Esophagus mucosa (tissue), 1 donor: ENCODE results near the gene DDX49. TPM values are rescaled to one million over a fixed set of nuclear protein-coding genes. Genes with fewer than 3 reads are reported as not detected.
A peak's percentile ranks its signal among the peaks of the same experiment; 100 is the strongest.

Experiments
- ATAC-seq: fragments of 200-7000 bp; cut with Tn5 transposase; one replicate; pipeline ENCODE4 v1.9.1; 2020
- total RNA-seq: library from RNA; stranded (reverse); gene quantifications from one replicate; pipeline ENCODE4 v1.2.4, GENCODE V29; 2023
- donor health status: DM: yes; HTN: yes; CAD: no.

The DDX49 gene
- total RNA-seq, result 56.0 TPM

- ATAC-seq, result peak; percentile 98
Measured at GRCh38 chr19:18919086-18919899, at the start of gene DDX49, which contains the start of gene COPE. Gene DDX49 (plus strand): TSS chr19:18919715. CDS start chr19:18919742, 27 bp downstream. Gene COPE (minus strand): TSS chr19:18919387. CDS start chr19:18919348, 39 bp downstream.

- ATAC-seq, result no peak
Measured at GRCh38 chr19:18869781-18870530, 49.6 kb upstream of the DDX49 start.

GRCh38 chr19:18870531-18871172 lies 48.9 kb upstream of the DDX49 start:
- ATAC-seq, result no peak

GRCh38 chr19:18871543-18871942 lies 48.0 kb upstream of the DDX49 start:
- ATAC-seq, result no peak

GRCh38 chr19:18875726-18876125 lies 43.8 kb upstream of the DDX49 start:
- ATAC-seq, result no peak

- no peak for ATAC-seq
Measured at GRCh38 chr19:18876865-18877264, 42.6 kb upstream of the DDX49 start.

GRCh38 chr19:18878058-18878797 lies 41.3 kb upstream of the DDX49 start:
- ATAC-seq, result no peak

- no peak for ATAC-seq
Measured at GRCh38 chr19:18878858-18879578, 40.5 kb upstream of the DDX49 start.

GRCh38 chr19:18879579-18880373 lies 39.7 kb upstream of the DDX49 start:
- peak; percentile 84 for ATAC-seq

GRCh38 chr19:18881491-18881890 lies 38.0 kb upstream of the DDX49 start:
- ATAC-seq, result no peak

- ATAC-seq, result no peak
Measured at GRCh38 chr19:18883526-18884304, 35.8 kb upstream of the DDX49 start.

- ATAC-seq, result no peak
Measured at GRCh38 chr19:18886972-18887371, 32.5 kb upstream of the DDX49 start.

GRCh38 chr19:18889949-18890745 lies 29.4 kb upstream of the DDX49 start:
- ATAC-seq, result no peak

GRCh38 chr19:18893587-18894253 lies 25.8 kb upstream of the DDX49 start:
- ATAC-seq, result no peak

- ATAC-seq, result no peak
Measured at GRCh38 chr19:18894254-18895037, 25.1 kb upstream of the DDX49 start.

GRCh38 chr19:18895038-18895823 lies 24.3 kb upstream of the DDX49 start:
- ATAC-seq, result no peak

GRCh38 chr19:18895824-18896341 lies 23.6 kb upstream of the DDX49 start, which contains the start of gene CERS1:
Gene CERS1 (minus strand): TSS chr19:18896158. CDS start chr19:18896072, 86 bp downstream.
- no peak for ATAC-seq
